GM10266 (cell line): ENCODE data around the gene EIF2S3B.

Source experiments
- DNase-seq: peaks from one replicate; pipeline ENCODE4 v3.0.0; 2012; ENCODE audit errors: extremely low spot score
- CTCF ChIP-seq: IDR thresholded peaks from 2 replicates; pipeline ENCODE4 v1.5.1; 2012; ENCODE audit warnings: mild to moderate bottlenecking, low read depth; ENCODE audit not compliant: control insufficient read depth, insufficient read depth; ENCODE audit errors: missing control alignments

EIF2S3B gene

GRCh38 chr12:10528174-10528953 lies 22.7 kb downstream of the EIF2S3B start:
- DNase-seq: no peak
- no peak for TF ChIP-seq CTCF

GRCh38 chr12:10529603-10530002 lies 23.9 kb downstream of the EIF2S3B start:
- DNase-seq: no peak
- TF ChIP-seq CTCF: no peak

- DNase-seq: no peak
- TF ChIP-seq CTCF: no peak
Measured at GRCh38 chr12:10537721-10538120, 32.0 kb downstream of the EIF2S3B start.

- no peak for TF ChIP-seq CTCF
- no peak for DNase-seq
Measured at GRCh38 chr12:10540776-10541205, 35.1 kb downstream of the EIF2S3B start.

GRCh38 chr12:10543499-10543898 lies 37.8 kb downstream of the EIF2S3B start:
- TF ChIP-seq CTCF: no peak
- no peak for DNase-seq

- DNase-seq: no peak
- no peak for TF ChIP-seq CTCF
Measured at GRCh38 chr12:10551375-10551774, 45.7 kb downstream of the EIF2S3B start.

- no peak for DNase-seq
- TF ChIP-seq CTCF: no peak
Measured at GRCh38 chr12:10553148-10553547, 47.5 kb downstream of the EIF2S3B start.
